ENCODE measurements around the gene KCNK10. TPM values are rescaled to one million over a fixed set of nuclear protein-coding genes. Genes with fewer than 3 reads are reported as not detected.

The KCNK10 gene
- total RNA-seq, 1 donor from 2014 or later: not detected

GRCh38 chr14:88156127-88156526 lies 166.9 kb downstream of the KCNK10 start:
- no peak for ATAC-seq
- intact Hi-C loops (cut with DNase I): no loop called here
- DNase-seq (ENCODE audit: low spot score): no peak

- intact Hi-C loops (cut with DNase I): no loop called here
- no peak for DNase-seq (ENCODE audit: low spot score)
- no peak for ATAC-seq
Observed at GRCh38 chr14:88154926-88155325, 168.1 kb downstream of the KCNK10 start.

- intact Hi-C loops (cut with DNase I): no loop called here
- DNase-seq (ENCODE audit: low spot score): no peak
- ATAC-seq: no peak
Observed at GRCh38 chr14:88154321-88154720, 168.7 kb downstream of the KCNK10 start.

- ATAC-seq: no peak
Observed at GRCh38 chr14:88146881-88147649, 176.0 kb downstream of the KCNK10 start.

GRCh38 chr14:88143810-88144209 lies 179.3 kb downstream of the KCNK10 start:
- ATAC-seq (no peak), DNase-seq (ENCODE audit: low spot score) (no peak)
- intact Hi-C loops (cut with DNase I): no loop called here

More at GRCh38 chr14:88146881-88147649, 176.0 kb downstream of the KCNK10 start:
- DNase-seq (ENCODE audit: low spot score): no peak
- intact Hi-C loops (cut with DNase I): no loop called here

GRCh38 chr14:88142997-88143396 lies 180.1 kb downstream of the KCNK10 start:
- ATAC-seq (no peak), DNase-seq (ENCODE audit: low spot score) (no peak)
- intact Hi-C loops (cut with DNase I): no loop called here

GRCh38 chr14:88140874-88141273 lies 182.2 kb downstream of the KCNK10 start:
- intact Hi-C loops (cut with DNase I): no loop called here
- DNase-seq (ENCODE audit: low spot score) (no peak), ATAC-seq (no peak)

GRCh38 chr14:88137327-88137726 lies 185.7 kb downstream of the KCNK10 start:
- ATAC-seq (no peak), DNase-seq (ENCODE audit: low spot score) (no peak)
- intact Hi-C loops (cut with DNase I): no loop called here

Other genes with a start within 250 kb of the KCNK10 start
- gene SPATA7, start 62.4 kb upstream of the KCNK10 start, total RNA-seq: 18.1 TPM
- 55.7 TPM for gene PTPN21, start 231.7 kb upstream of the KCNK10 start, total RNA-seq
- 65.6 TPM for gene ZC3H14, start 239.8 kb upstream of the KCNK10 start, total RNA-seq